VCaP (cell line): Measurements from ENCODE around the gene NOL9.

Source experiments
- H3K27ac ChIP-seq: fragments of 450-650 bp; 2 replicates; pipeline ENCODE4 v1.5.1; 2017
- TF ChIP-seq, protein P1 (sequence below): fragments of 450-650 bp; conservative IDR thresholded peaks from 2 replicates; pipeline ENCODE4 v1.5.1; 2017; ENCODE audit warnings: mild to moderate bottlenecking, moderate library complexity

NOL9 gene

GRCh38 chr1:6487804-6488484 is 66.4 kb downstream of the NOL9 start:
- TF ChIP-seq, protein P1, sequence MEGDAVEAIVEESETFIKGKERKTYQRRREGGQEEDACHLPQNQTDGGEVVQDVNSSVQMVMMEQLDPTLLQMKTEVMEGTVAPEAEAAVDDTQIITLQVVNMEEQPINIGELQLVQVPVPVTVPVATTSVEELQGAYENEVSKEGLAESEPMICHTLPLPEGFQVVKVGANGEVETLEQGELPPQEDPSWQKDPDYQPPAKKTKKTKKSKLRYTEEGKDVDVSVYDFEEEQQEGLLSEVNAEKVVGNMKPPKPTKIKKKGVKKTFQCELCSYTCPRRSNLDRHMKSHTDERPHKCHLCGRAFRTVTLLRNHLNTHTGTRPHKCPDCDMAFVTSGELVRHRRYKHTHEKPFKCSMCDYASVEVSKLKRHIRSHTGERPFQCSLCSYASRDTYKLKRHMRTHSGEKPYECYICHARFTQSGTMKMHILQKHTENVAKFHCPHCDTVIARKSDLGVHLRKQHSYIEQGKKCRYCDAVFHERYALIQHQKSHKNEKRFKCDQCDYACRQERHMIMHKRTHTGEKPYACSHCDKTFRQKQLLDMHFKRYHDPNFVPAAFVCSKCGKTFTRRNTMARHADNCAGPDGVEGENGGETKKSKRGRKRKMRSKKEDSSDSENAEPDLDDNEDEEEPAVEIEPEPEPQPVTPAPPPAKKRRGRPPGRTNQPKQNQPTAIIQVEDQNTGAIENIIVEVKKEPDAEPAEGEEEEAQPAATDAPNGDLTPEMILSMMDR: no peak
- H3K27ac ChIP-seq: no peak overlapping the region

DNA sequence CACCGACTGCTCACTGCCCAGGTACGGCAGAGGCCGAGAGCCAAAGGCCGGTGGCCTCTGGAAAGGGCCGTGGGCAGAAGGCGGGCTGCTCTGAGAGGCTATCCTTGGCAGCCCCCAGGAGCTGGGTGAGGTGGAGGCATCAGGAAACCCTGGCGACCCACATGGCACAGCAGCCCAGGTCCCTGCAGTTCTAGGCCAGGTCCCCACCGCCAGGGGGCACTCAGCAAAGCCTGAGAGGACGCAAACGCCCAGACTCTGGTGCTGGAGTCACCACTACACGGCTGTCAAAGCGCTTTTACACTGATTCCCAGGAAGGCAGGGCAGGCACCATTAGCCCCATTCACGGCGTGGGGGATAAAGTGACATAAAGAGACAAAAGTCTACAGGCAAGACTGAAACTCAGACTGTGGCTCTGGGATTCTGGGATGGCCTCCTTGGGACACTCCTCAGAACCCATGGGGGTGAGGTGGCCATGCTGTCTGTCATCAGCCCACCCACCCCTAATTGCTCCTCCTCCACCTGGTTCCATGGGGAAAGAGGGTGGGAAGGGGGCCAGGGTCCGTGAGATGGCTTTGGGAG is 67.8 kb downstream of the NOL9 start:
- H3K27ac ChIP-seq: no peak overlapping the region
- TF ChIP-seq, protein P1: peak; percentile 95

GRCh38 chr1:6485168-6486101 is 68.9 kb downstream of the NOL9 start:
- TF ChIP-seq, protein P1: no peak

GRCh38 chr1:6484826-6485167 is 69.5 kb downstream of the NOL9 start:
- H3K27ac ChIP-seq: peak overlapping the region; percentile 45; the same call in 1 of the 2 replicates
- TF ChIP-seq, protein P1: no peak

More at GRCh38 chr1:6485168-6486101, 68.9 kb downstream of the NOL9 start:
- peak overlapping the region; percentile 45; the same call in 1 of the 2 replicates for H3K27ac ChIP-seq

DNA sequence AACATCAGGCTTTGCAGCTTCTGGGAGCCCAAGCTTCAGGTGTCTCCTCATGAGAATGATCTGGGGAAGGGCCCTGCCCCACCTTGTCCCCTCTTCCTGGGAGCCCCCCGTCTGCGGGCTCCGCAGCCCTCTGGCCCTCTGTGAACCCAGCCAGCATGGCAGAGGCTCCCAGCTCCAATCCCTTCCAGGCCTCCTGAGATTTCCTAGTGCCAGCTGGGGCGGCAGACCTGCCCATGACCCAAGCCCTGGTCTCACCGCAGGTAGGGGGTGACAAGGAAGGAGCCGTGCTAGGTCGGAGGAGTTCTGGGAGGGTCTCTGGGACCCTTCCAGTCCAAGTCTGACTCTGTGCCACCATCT is 70.6 kb downstream of the NOL9 start:
- TF ChIP-seq, protein P1: no peak
- no peak overlapping the region for H3K27ac ChIP-seq

- TF ChIP-seq, protein P1: no peak
- no peak overlapping the region for H3K27ac ChIP-seq
Observed at GRCh38 chr1:6483017-6483760, 71.1 kb downstream of the NOL9 start.
